ENCODE data around the gene TMUB1.

DNA sequence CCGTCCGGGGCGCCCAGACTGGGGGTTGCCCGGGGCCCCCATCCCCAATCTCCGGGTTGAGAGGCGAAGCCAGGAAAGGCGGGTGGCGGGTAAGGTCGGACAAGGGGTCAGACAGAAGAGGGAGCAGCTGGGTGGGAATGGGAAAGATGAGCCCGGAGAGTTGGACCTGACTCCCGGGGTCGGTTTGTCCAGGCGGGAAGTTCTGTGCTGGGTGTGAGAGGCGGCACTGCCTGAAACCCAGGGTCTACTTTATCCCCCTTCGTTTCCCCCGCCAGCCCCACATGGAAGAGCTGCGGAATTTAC, 23.2 kb downstream of the TMUB1 start:
- TF ChIP-seq CTCF (IDR thresholded peaks at IDR 0.05) (no peak), POLR2A (IDR thresholded peaks at IDR 0.05) (no peak)
